Small intestine (tissue), 16 donors: Measurements from ENCODE around the gene TMEM267. TPM values are rescaled to one million over a fixed set of nuclear protein-coding genes. Genes with fewer than 3 reads are reported as not detected.
A peak's percentile ranks its signal among the peaks of the same experiment; 100 is the strongest.

Experiments
- DNase-seq, 2 donors: peaks; one replicate each; pipeline versions ENCODE4 v3.0.0 to v3.0.0-alpha.2; 2013
- FAIRE-seq: peaks from 2 replicates; lab custom pipeline; 2012; peaks lifted over from hg19 to GRCh38; lab: Jason Lieb, UNC
- H3K27ac ChIP-seq, 3 donors: one replicate each; pipeline ENCODE4 v1.5.1; 2013; ENCODE audit warnings: low read length in 2 of 3, mild to moderate bottlenecking in 2 of 3, control low read depth in 1 of 3, inconsistent platforms in 1 of 3, low read depth in 1 of 3, moderate library complexity in 1 of 3
- H3K27me3 ChIP-seq, 3 donors: one replicate each; pipeline ENCODE4 v1.6.1; 2013; ENCODE audit warnings: low read length in 3 of 3, inconsistent platforms in 1 of 3; ENCODE audit not compliant: control insufficient read depth in 3 of 3, insufficient read depth in 3 of 3
- H3K36me3 ChIP-seq, 3 donors: one replicate each; pipeline ENCODE4 v1.6.1; 2013; ENCODE audit warnings: low read length in 3 of 3, inconsistent platforms in 1 of 3, low read depth in 1 of 3, mild to moderate bottlenecking in 1 of 3, moderate library complexity in 1 of 3; ENCODE audit not compliant: control insufficient read depth in 3 of 3, insufficient read depth in 2 of 3
- H3K4me1 ChIP-seq, 3 donors: one replicate each; pipeline ENCODE4 v1.6.1; 2013; ENCODE audit warnings: low read length in 2 of 3, inconsistent platforms in 1 of 3, low read depth in 1 of 3, mild to moderate bottlenecking in 1 of 3, moderate library complexity in 1 of 3; ENCODE audit not compliant: control insufficient read depth in 3 of 3, insufficient read depth in 2 of 3
- H3K4me3 ChIP-seq, 3 donors: one replicate each; pipeline ENCODE4 v1.5.1; 2013; ENCODE audit warnings: low read length in 3 of 3, control low read depth in 1 of 3, inconsistent platforms in 1 of 3, low read depth in 1 of 3, mild to moderate bottlenecking in 1 of 3, moderate library complexity in 1 of 3
- H3K9me3 ChIP-seq, 2 donors: one replicate each; pipeline ENCODE4 v1.6.1; 2013; ENCODE audit warnings: low read depth in 1 of 2, low read length in 1 of 2; ENCODE audit not compliant: control insufficient read depth in 2 of 2, insufficient read depth in 1 of 2
- WGBS, 3 donors: extraction: QIAGEN DNeasy Blood & Tissue Kit; methylation state at CpG; one replicate each; pipeline ENCODE4 v1.1.7; 2013; 5-methylcytosine and 5-hydroxymethylcytosine counted together
- long read RNA-seq, 10 donors: transcript quantifications; one replicate each; lab custom pipeline, GENCODE V29; 2026
- polyA plus RNA-seq, 4 donors: library from polyadenylated mRNA; stranded (reverse) in 3 of 4; unstranded in 1 of 4; fragments of 200-250 nt in 3 of 4; fragments of 120-200 nt in 1 of 4; gene quantifications; one replicate each; pipeline versions ENCODE4 v1.2.1 to v1.2.3, GENCODE V29; 2013
- donor health status: healthy with polysubstance abuse.
- donor health status: control.
- donor health status: control.
- donor health status: Bipolar disorder and iron deficiency.
- donor health status: healthy.

TMEM267 gene, protein sequence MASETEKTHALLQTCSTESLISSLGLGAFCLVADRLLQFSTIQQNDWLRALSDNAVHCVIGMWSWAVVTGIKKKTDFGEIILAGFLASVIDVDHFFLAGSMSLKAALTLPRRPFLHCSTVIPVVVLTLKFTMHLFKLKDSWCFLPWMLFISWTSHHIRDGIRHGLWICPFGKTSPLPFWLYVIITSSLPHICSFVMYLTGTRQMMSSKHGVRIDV
- 10 to 100 TPM in 1 of 4 donors, 1 to 10 TPM in 3; 2.7 to 12.3 (median 5.5) TPM for polyA plus RNA-seq
- long read RNA-seq, donor 1, transcript TMEM267-201 (3 exons, 2,338 nt) = major isoform, 7 of 7 reads
- long read RNA-seq, donor 1, partial matches to known transcripts = 0 of 7 reads
- long read RNA-seq, donor 1, other reads (novel, unspliced or antisense) = 0 of 7 reads
- long read RNA-seq, donor 2 = 0 reads
- long read RNA-seq, donor 3, partial matches to known transcripts = 0 of 1 reads
- long read RNA-seq, donor 3, other reads (novel, unspliced or antisense) = 0 of 1 reads
- long read RNA-seq, donor 4 = 0 reads
- long read RNA-seq, donor 5 = 0 reads
- long read RNA-seq, donor 6, partial matches to known transcripts = 0 of 2 reads
- long read RNA-seq, donor 6, other reads (novel, unspliced or antisense) = 0 of 2 reads
- long read RNA-seq, donor 7, transcript TMEM267-201 (3 exons, 2,338 nt) = major isoform, 5 of 6 reads
- long read RNA-seq, donor 7, partial matches to known transcripts = 0 of 6 reads
- long read RNA-seq, donor 7, other reads (novel, unspliced or antisense) = 0 of 6 reads
- long read RNA-seq, donor 8 = 0 reads
- long read RNA-seq, donor 9 = 0 reads
- long read RNA-seq, donor 10, partial matches to known transcripts = 0 of 1 reads
- long read RNA-seq, donor 10, other reads (novel, unspliced or antisense) = 0 of 1 reads

DNA sequence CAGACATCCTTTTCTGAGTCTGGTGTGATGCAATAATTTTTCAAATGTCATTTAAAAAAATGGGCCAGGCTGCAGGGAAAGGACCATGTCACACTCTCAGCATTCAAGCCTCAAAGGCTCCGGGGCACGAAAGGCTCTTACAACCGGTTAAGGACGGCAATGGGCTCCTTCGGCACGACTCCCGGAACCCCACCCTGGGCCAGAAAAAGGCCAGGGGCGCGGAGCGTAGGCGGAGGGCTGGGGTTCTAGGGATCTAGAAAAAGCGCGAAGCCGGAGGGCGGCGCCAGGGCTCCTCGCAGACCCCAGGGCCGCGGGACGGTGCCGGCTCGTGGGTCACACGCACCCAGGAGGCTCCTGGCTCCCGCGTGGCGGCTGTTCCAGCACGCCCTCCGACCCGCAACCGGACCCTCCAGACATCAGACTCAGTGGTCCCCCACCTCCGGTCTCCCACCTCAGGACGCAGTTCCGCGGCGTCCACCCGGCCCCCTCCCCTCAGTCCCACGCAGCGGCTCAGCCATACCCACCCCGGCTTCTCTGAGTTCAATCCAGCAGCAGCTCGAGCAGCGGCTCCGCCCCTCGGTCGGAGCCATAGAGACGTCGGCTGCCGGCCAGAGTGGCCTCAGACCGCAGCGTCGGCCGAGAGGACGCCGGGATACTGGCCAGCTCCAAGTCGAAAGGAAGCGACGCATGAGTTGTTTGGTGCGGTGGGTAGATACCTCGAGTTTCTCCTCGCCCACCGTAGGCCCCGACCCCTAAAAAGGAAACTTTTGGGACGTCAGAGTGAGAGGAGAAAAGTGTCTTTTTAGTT, at the start of gene TMEM267:
TMEM267 (minus strand) TSS at position 568 of the 808 bp plus-strand sequence. CDS start 29,896 bp downstream, outside the sequence.
- DNase-seq (peak; percentile 92 to 97), FAIRE-seq (no peak)
- Histone ChIP-seq H3K4me3 (peak within 1 kb of the TSS; percentile 85 to 96 (median 93)), H3K27me3 (no peaks in the 10 kb centered on the region), H3K36me3 (no peaks in the 10 kb centered on the region), H3K9me3 (no peaks in the 10 kb centered on the region), H3K4me1 (peaks cover 0 to 5% (median 0%) of the 10 kb centered on the region in 3 donors), H3K27ac (peak within 1 kb of the TSS; percentile 91 to 99 (median 98))
- 0% methylated on average over 58 to 62 of the region's 62 CpGs for WGBS, 3 donors

DNA sequence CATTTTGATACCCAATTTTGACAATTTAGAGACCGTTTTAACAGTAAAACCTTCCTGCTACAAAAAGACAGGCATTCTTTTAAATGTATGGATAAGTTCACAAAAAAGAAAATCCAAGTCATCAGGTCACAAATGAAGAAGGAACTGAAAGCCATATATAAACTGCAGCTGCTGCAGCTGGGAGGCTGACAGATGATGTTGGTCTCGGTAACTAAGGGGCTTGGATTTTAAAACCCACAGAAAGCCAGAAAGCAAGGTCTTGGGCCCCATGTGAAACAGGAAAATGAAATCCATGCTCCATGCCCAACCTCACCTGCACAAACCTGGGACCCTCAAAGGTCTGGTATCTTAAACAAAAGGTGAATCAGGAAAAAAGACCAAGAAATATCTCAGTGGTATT, 47.0 kb upstream of the TMEM267 start:
- H3K9me3 ChIP-seq = no peaks in the 10 kb centered on the region
- no peak for DNase-seq
- no peak for FAIRE-seq
- H3K4me1 ChIP-seq = no peaks in the 10 kb centered on the region
- no peaks in the 10 kb centered on the region for H3K27me3 ChIP-seq
- no peak overlapping the region for H3K27ac ChIP-seq
- H3K4me3 ChIP-seq = no peak overlapping the region
- WGBS, 3 donors = 92 to 98% (median 98%) methylated on average over 2 of the region's 2 CpGs
- peaks cover 10 to 13% (median 12%) of the 10 kb centered on the region in 3 donors for H3K36me3 ChIP-seq

DNA sequence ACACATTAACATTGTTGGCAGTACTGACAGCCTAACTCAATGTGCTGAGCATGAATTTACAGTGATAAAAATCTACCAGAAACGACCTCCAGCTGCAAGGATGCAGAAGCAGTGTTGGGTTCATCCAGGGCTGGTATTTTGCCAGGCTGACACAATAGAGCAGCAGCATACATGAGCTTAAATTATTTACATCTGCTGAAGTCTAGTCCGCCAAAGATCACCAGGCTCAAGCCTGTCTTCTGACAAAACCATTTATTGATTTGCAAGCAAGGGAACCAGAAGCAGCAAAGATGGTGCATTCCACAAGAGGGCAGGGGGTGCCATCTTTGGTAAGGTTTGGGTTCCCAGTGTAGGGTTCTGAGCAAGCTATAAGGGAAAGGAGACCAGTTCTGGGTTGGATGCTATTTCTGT, 40.0 kb upstream of the TMEM267 start:
- 56 to 66% (median 60%) methylated on average over 2 of the region's 2 CpGs for WGBS, 3 donors
- H3K4me3 ChIP-seq = no peak overlapping the region
- no peak overlapping the region for H3K27ac ChIP-seq
- no peak for DNase-seq
- peaks cover 0 to 6% (median 3%) of the 10 kb centered on the region in 3 donors for H3K36me3 ChIP-seq
- no peaks in the 10 kb centered on the region for H3K4me1 ChIP-seq
- FAIRE-seq = no peak
- H3K27me3 ChIP-seq = no peaks in the 10 kb centered on the region
- H3K9me3 ChIP-seq = no peaks in the 10 kb centered on the region

DNA sequence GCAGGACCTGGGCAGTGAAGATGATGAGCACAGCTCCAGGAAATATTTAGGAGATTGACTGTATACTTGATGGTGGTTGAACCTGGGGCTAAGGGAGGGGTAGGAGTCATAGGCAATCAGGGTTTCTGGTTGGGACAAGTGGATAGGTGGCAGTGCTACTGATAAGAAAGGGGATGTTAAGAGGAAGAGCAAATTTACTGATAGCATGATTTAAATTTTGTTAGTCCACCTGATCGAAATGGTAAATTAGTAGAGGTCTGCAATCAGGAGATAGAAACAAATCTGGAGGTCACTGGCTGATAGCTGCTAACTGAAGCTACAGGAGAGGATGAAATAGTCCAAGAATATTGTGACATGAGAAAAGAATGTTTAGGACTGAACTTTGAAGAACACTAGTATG, 37.0 kb upstream of the TMEM267 start:
- Histone ChIP-seq H3K9me3 (no peaks in the 10 kb centered on the region), H3K36me3 (peaks cover 0 to 6% (median 3%) of the 10 kb centered on the region in 3 donors), H3K27ac (no peak overlapping the region), H3K27me3 (no peaks in the 10 kb centered on the region), H3K4me1 (no peaks in the 10 kb centered on the region), H3K4me3 (no peak overlapping the region)
- DNase-seq = no peak
- 79 to 96% (median 93%) methylated on average over 1 of the region's 1 CpG for WGBS, 3 donors
- FAIRE-seq = no peak

DNA sequence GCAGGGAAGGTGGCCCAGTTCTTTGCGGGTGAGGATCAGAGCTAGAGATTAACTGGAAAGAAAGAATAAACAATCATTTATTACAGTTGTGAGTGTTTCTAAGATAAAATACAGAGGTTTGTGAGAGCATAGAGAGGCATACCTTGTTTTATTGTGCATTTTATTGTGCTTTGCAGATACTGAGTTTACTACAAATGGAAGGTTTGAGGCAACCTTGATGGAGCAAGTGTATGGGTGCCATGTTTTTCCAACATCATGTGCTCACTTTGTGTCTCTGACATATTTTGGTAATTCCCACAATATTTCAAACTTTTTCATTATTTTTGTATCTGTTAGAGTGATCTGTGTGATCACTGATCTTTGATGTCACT, 32.0 kb upstream of the TMEM267 start:
- WGBS, 3 donors = 13 to 21% (median 21%) methylated on average over 1 of the region's 1 CpG
- Histone ChIP-seq H3K36me3 (no peaks in the 10 kb centered on the region), H3K27me3 (no peaks in the 10 kb centered on the region), H3K4me1 (peaks cover 0 to 9% (median 3%) of the 10 kb centered on the region in 3 donors), H3K27ac (peak overlapping the region in 2 of 3 donors; percentile 93), H3K4me3 (peak overlapping the region in 2 of 3 donors; percentile 56 to 76), H3K9me3 (no peaks in the 10 kb centered on the region)
- DNase-seq (no peak), FAIRE-seq (no peak)

DNA sequence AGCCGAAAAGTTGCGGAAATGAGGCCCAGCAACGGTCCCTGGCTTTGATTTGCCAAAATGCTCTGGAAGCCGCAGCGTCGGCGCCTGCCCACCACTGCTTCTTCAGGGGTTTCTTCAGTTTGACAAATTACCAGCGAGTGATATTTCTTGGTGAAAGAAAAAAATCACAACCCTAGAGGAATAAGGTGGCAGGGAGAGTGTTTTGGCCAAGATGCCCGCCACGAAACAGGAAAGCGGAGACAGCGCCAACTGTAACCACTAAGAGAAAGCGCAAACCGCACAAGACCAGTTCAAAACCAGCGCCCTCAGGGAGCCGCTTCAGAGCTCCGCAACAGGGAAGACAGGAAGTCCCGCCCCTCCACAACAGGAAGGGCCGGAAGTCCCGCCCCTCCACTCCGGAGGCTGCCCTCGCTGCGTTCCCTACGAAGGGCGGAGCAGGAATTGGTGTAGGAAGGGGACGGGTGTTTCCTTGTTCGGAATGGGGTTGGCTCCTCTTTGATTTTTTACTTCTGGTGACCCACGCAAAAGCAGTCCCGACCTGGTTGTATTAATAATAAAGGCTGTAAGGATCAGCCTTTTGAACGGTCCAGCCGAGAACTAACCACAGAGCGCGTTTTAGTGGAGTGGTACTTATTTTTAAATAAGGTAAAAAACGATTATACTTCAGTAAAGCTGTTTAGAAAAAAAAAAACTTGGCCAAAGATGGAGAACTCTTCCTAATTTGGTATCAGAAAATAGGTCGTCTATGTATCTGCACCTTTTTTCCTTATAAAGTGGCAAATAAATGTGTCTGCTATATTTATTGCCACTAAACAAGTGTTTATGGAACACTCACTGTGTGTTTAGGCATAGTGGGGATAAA, 31.4 kb upstream of the TMEM267 start, which contains the start of gene C5orf34:
C5orf34 (minus strand) TSS at position 333 of the 862 bp plus-strand sequence. CDS start 5,809 bp downstream, outside the sequence.
- no peak for FAIRE-seq
- 0% methylated on average over 35 of the region's 35 CpGs for WGBS, 3 donors
- peak; percentile 97 for DNase-seq
- Histone ChIP-seq H3K27ac (peak within 1 kb of the TSS; percentile 86 to 93 (median 93)), H3K27me3 (no peaks in the 10 kb centered on the region), H3K9me3 (no peaks in the 10 kb centered on the region), H3K4me3 (peak within 1 kb of the TSS; percentile 56 to 76 (median 56)), H3K36me3 (no peaks in the 10 kb centered on the region), H3K4me1 (peaks cover 0 to 9% (median 3%) of the 10 kb centered on the region in 3 donors)

DNA sequence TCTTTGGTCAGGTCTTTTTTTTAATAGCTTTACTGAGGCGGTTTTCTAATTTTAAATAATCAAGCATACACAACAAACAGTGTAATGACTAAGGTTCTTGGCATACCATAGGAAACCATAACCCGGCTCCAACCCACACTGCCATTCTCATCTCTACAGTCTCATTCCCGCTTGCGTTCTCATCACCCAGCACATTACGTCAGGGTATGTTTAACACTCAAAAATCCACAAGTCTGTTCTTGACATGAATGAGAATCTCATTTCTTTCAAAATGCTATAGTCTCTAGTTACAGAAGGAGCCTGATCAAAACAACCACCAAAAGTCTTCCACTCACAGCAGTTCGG, 30.8 kb upstream of the TMEM267 start:
- H3K27ac ChIP-seq = peak overlapping the region; percentile 27 to 93 (median 93)
- FAIRE-seq (no peak), DNase-seq (peak in 1 of 2 donors; percentile 21)
- no peaks in the 10 kb centered on the region for H3K36me3 ChIP-seq
- no peaks in the 10 kb centered on the region for H3K9me3 ChIP-seq
- H3K4me3 ChIP-seq = peak overlapping the region; percentile 34 to 76 (median 56)
- H3K4me1 ChIP-seq = peaks cover 0 to 9% (median 3%) of the 10 kb centered on the region in 3 donors
- WGBS, 3 donors = 0 to 1% (median 0%) methylated on average over 6 of the region's 6 CpGs
- no peaks in the 10 kb centered on the region for H3K27me3 ChIP-seq
